K562 (cell line): Measurements from ENCODE around the gene ZNF32. TPM values are rescaled to one million over a fixed set of nuclear protein-coding genes. Genes with fewer than 3 reads are reported as not detected.

Experiments used
- ATAC-seq: fragments of 200-7000 bp; cut with Tn5 transposase; 3 replicates; pipeline ENCODE4 v1.9.1; 2020; ENCODE audit warnings: moderate library complexity
- BruUV-seq: library from RNA; stranded (reverse); fragments of 400-500 nt; replicated peaks from 2 replicates; lab custom pipeline; 2021; lab: Mats Ljungman, UMichigan
- CTCF ChIA-PET: fragments of 300-600 bp; formaldehyde crosslinking; extraction: SDS; loops from one replicate; lab custom pipeline; 2021; ENCODE audit warnings: low intra/inter-chr PET ratio; lab: Yijun Ruan, JAX
- POLR2A ChIA-PET: fragments of 300-600, 350-650 bp; sonication (Branson Sonifier 250); formaldehyde crosslinking; extraction: SDS; loops from one replicate; lab custom pipeline; 2021; ENCODE audit warnings: antibody characterized with exemption, inconsistent platforms; lab: Yijun Ruan, JAX
- DNase-seq, 4 experiments: peaks; one replicate each; pipeline versions ENCODE4 v3.0.0 to v3.0.0-alpha.2; 2011 to 2018; ENCODE audit warnings: low spot score in 3 of 4, mixed read lengths in 3 of 4; ENCODE audit errors: extremely low read depth in 1 of 4
- FAIRE-seq: peaks from 2 replicates; lab custom pipeline; 2011; peaks lifted over from hg19 to GRCh38; lab: Jason Lieb, UNC
- H2AFZ ChIP-seq: 2 replicates; pipeline ENCODE4 v1.6.0; 2011; ENCODE audit warnings: low read depth, low read length, control low read depth, inconsistent platforms
- H3K27ac ChIP-seq: fragments of 200-600 bp; 3 replicates; pipeline ENCODE4 v1.8.0; 2011; ENCODE audit warnings: low read depth, mild to moderate bottlenecking, control low read depth, inconsistent platforms, low read length, moderate library complexity, mixed read lengths; ENCODE audit errors: extremely low read depth
- H3K27me3 ChIP-seq, 2 experiments: fragments of 300-600 bp in 1 of 2; 2 replicates in 1 of 2; 3 replicates in 1 of 2; pipeline versions ENCODE4 v1.6.0 to v1.8.0; 2011; ENCODE audit warnings: inconsistent platforms in 2 of 2, low read length in 2 of 2, mild to moderate bottlenecking in 1 of 2, mixed read lengths in 1 of 2, moderate library complexity in 1 of 2; ENCODE audit not compliant: control insufficient read depth in 2 of 2, insufficient read depth in 2 of 2
- H3K36me3 ChIP-seq: fragments of 300-600 bp; 3 replicates; pipeline ENCODE4 v1.8.0; 2011; ENCODE audit warnings: mild to moderate bottlenecking, low read length, inconsistent platforms; ENCODE audit not compliant: control insufficient read depth, insufficient read depth
- H3K4me1 ChIP-seq, 2 experiments: fragments of 200-600 bp in 1 of 2; replicated peaks in 1 of 2; 2 replicates in 1 of 2; 3 replicates in 1 of 2; pipeline versions ENCODE4 v1.5.1 to v1.8.0; 2011; ENCODE audit warnings: inconsistent platforms in 2 of 2, low read length in 2 of 2, mild to moderate bottlenecking in 1 of 2, mixed read lengths in 1 of 2, moderate library complexity in 1 of 2; ENCODE audit not compliant: control insufficient read depth in 2 of 2, insufficient read depth in 2 of 2
- H3K4me2 ChIP-seq: 2 replicates; pipeline ENCODE4 v1.6.1; 2011; ENCODE audit warnings: low read length, control low read depth, inconsistent platforms, mixed read lengths; ENCODE audit not compliant: insufficient read depth
- H3K4me3 ChIP-seq: fragments of 200-600 bp; sonication (generic), shearing (Covaris generic); 2 replicates; pipeline ENCODE4 v1.5.1; 2016; ENCODE audit warnings: control low read depth, inconsistent platforms
- H3K79me2 ChIP-seq: fragments of 200-600 bp; 3 replicates; pipeline ENCODE4 v1.8.0; 2011; ENCODE audit warnings: low read length, inconsistent platforms; ENCODE audit not compliant: control insufficient read depth, insufficient read depth
- H3K9ac ChIP-seq, 2 experiments: 2 replicates each; pipeline versions ENCODE4 v1.6.0 to v1.6.1; 2011; ENCODE audit warnings: low read depth in 2 of 2, low read length in 2 of 2, control low read depth in 1 of 2, inconsistent platforms in 1 of 2, mild to moderate bottlenecking in 1 of 2, mixed read lengths in 1 of 2; ENCODE audit not compliant: insufficient read depth in 1 of 2
- H3K9me1 ChIP-seq: one replicate; pipeline ENCODE4 v1.6.0; 2011; ENCODE audit warnings: inconsistent platforms, mild to moderate bottlenecking, low read length, moderate library complexity; ENCODE audit not compliant: control insufficient read depth, insufficient read depth
- H3K9me3 ChIP-seq: replicated peaks from 2 replicates; pipeline ENCODE4 v1.5.1; 2011; ENCODE audit warnings: low read depth, low read length, inconsistent platforms; ENCODE audit not compliant: control insufficient read depth, insufficient read depth
- H4K20me1 ChIP-seq: replicated peaks from 2 replicates; pipeline ENCODE4 v1.6.1; 2011; ENCODE audit warnings: low read length, inconsistent platforms, mixed read lengths; ENCODE audit not compliant: control insufficient read depth, insufficient read depth
- CEBPB ChIP-seq: fragments of 450-650 bp; IDR thresholded peaks from 2 replicates; pipeline ENCODE4 v1.6.1; 2016; ENCODE audit warnings: missing genetic modification characterization, missing compliant biosample characterization
- CREB5 ChIP-seq: fragments of 250-450 bp; sonication (Bioruptor Pico); IDR thresholded peaks from 2 replicates; pipeline ENCODE4 v1.5.0; 2020; ENCODE audit warnings: mild to moderate bottlenecking
- ESRRB ChIP-seq: fragments of 250-450 bp; sonication (Bioruptor Pico); IDR thresholded peaks from 2 replicates; pipeline ENCODE4 v1.5.0; 2020; ENCODE audit warnings: mild to moderate bottlenecking, moderate library complexity, borderline replicate concordance
- GATA2 ChIP-seq: sonication (generic); formaldehyde crosslinking; IDR thresholded peaks from 2 replicates; pipeline ENCODE4 v1.4.0; 2020; ENCODE audit warnings: mild to moderate bottlenecking, missing genetic modification reagents
- KDM5B ChIP-seq: fragments of 200-600 bp; sonication (generic); IDR thresholded peaks from 2 replicates; pipeline ENCODE4 v1.6.1; 2012; ENCODE audit warnings: low read depth, mild to moderate bottlenecking, moderate library complexity, low read length, control low read depth, inconsistent platforms; ENCODE audit not compliant: insufficient replicate concordance
- MBD1 ChIP-seq: fragments of 250-450 bp; sonication (Bioruptor Pico); IDR thresholded peaks from 2 replicates; pipeline ENCODE4 v1.8.0; 2022; ENCODE audit warnings: inconsistent platforms
- NFATC3 ChIP-seq: fragments of 450-650 bp; IDR thresholded peaks from 2 replicates; pipeline ENCODE4 v1.6.1; 2017; ENCODE audit warnings: mild to moderate bottlenecking
- PURB ChIP-seq: sonication (generic); formaldehyde crosslinking; IDR thresholded peaks from 2 replicates; pipeline ENCODE4 v1.9.0; 2021; ENCODE audit warnings: low read depth, mild to moderate bottlenecking, missing genetic modification reagents
- TCF7 ChIP-seq: sonication (generic); IDR thresholded peaks from 2 replicates; pipeline ENCODE4 v1.6.1; 2016; ENCODE audit warnings: antibody characterized with exemption, borderline replicate concordance
- XRCC5 ChIP-seq: fragments of 200-400 bp; formaldehyde crosslinking; IDR thresholded peaks from 2 replicates; pipeline ENCODE4 v1.6.1; 2017; ENCODE audit warnings: low read depth, mild to moderate bottlenecking, low read length
- WGBS: fragments of 100-300 bp; shearing (Covaris generic); methylation state at CpG from one replicate; pipeline ENCODE4 v1.1.6; 2016; ENCODE audit warnings: low coverage, mixed read lengths; ENCODE audit not compliant: insufficient coverage; ENCODE audit errors: missing lambda C conversion rate; 5-methylcytosine and 5-hydroxymethylcytosine counted together
- in situ Hi-C: fragments of 300-500 bp; cut with MboI; formaldehyde crosslinking; loops from 4 replicates; pipeline ENCODE4 v1.15.0; 2018; ENCODE audit warnings: inconsistent platforms, mixed read lengths
- intact Hi-C: fragments of 100-400 bp; cut with micrococcal nuclease; formaldehyde crosslinking; loops from 2 replicates; pipeline ENCODE4 v1.14.2; 2022
- polyA plus RNA-seq, 8 experiments: library from polyadenylated mRNA; depleted of rRNA in 4 of 8; stranded (reverse) in 5 of 8; unstranded in 3 of 8; fragments of >200 nt; fragmentation: Nextera tagmentation in 2 of 8; fragmentation: Illumina TruSeq in 1 of 8; extraction: Ambion mirVana in 2 of 8; extraction: Trizol in 1 of 8; gene quantifications; 2 replicates each; pipeline versions ENCODE4 v1.2.1 to v1.2.3, GENCODE V29; 2011 to 2014; ENCODE audit warnings: inconsistent platforms in 1 of 8, missing spikeins in 1 of 8
- total RNA-seq, 7 experiments: library from RNA; depleted of rRNA in 6 of 7; stranded (reverse); fragments of >200 nt in 6 of 7; fragmentation: Illumina TruSeq in 2 of 7; extraction: Trizol in 2 of 7; gene quantifications; 2 replicates each; pipeline versions ENCODE4 v1.2.1 to v1.2.3, GENCODE V29; 2011 to 2021; ENCODE audit warnings: low replicate concordance in 1 of 7

The ZNF32 gene
- total and polyA plus RNA-seq, 9 of the 15 experiments (the other 6 are each of a cell fraction or from before 2014, with no cell fraction given): 17.3 to 57.0 (median 26.3) TPM

GRCh38 chr10:43658227-43658626 lies 9.5 kb upstream of the ZNF32 start:
- WGBS: under 1% methylated on average over 8 of the region's 8 CpGs
- H3K36me3 ChIP-seq: no peaks in the 10 kb centered on the region
- ChIA-PET CTCF (no interaction called here), POLR2A (interaction anchor here (0.6 to 1.2 kb wide), 2 partner anchors 9 to 1800 kb away, joined by 3 to 4 read pairs; partner anchors contain the start of gene ZNF32)
- H4K20me1 ChIP-seq: no peaks in the 10 kb centered on the region
- H3K4me3 ChIP-seq: no peak overlapping the region
- H3K4me1 ChIP-seq: no peaks in the 10 kb centered on the region; a peak in 1 of 5 replicates
- H3K4me2 ChIP-seq: no peak overlapping the region
- H3K27ac ChIP-seq: no peak overlapping the region
- DNase-seq: no peak
- no peaks in the 10 kb centered on the region for H3K79me2 ChIP-seq
- TF ChIP-seq NFATC3 (no peak), CEBPB (tag) (no peak), PURB (CRISPR knock-in tag) (no peak), GATA2 (CRISPR knock-in tag) (no peak), TCF7 (no peak), ESRRB (CRISPR knock-in tag) (no peak), MBD1 (no peak), XRCC5 (no peak), KDM5B (no peak), CREB5 (CRISPR knock-in tag) (no peak)
- TF ChIP-seq, all 486 proteins: peak for 0
- in situ Hi-C loops (no loop called here), intact Hi-C loops (no loop called here)
- ATAC-seq (no peak), FAIRE-seq (no peak)
- H3K9me1 ChIP-seq: no peaks in the 10 kb centered on the region
- BruUV-seq: no TSS peak
- H3K9ac ChIP-seq: no peak overlapping the region
- H3K27me3 ChIP-seq: peaks cover 5 to 8% of the 10 kb centered on the region in 2 experiments; a peak in 2 of 5 replicates
- no peaks in the 10 kb centered on the region for H3K9me3 ChIP-seq
- no peak overlapping the region for H2AFZ ChIP-seq
